OCI-LY3 (cell line): ENCODE data around the gene PAPOLB.

Experiments used
- H2AFZ ChIP-seq: fragments of 200-600, 300-600 bp; shearing (Covaris generic); 2 replicates; pipeline ENCODE4 v1.6.0; 2014; ENCODE audit warnings: antibody characterized with exemption, low read depth, low read length
- H3K27ac ChIP-seq: fragments of 200-600, 300-600 bp; sonication (generic); 2 replicates; pipeline ENCODE4 v1.5.1; 2014; ENCODE audit warnings: mild to moderate bottlenecking, low read length, moderate library complexity, mixed read lengths
- H3K27me3 ChIP-seq: fragments of 200-600, 300-600 bp; sonication (generic); 2 replicates; pipeline ENCODE4 v1.6.1; 2014; ENCODE audit warnings: low read depth, low read length, mixed read lengths
- H3K36me3 ChIP-seq: fragments of 200-600, 300-600 bp; sonication (generic); replicated peaks from 2 replicates; pipeline ENCODE3; 2014; ENCODE audit warnings: low read depth, low read length, mixed read lengths
- H3K4me1 ChIP-seq: fragments of 300-600, 200-600 bp; sonication (generic); 2 replicates; pipeline ENCODE4 v1.6.1; 2014; ENCODE audit warnings: low read length, mixed read lengths
- H3K4me2 ChIP-seq: fragments of 200-600, 300-600 bp; sonication (generic); 2 replicates; pipeline ENCODE4 v1.6.1; 2014; ENCODE audit warnings: low read length, mixed read lengths
- H3K4me3 ChIP-seq: fragments of 300-600, 200-600 bp; sonication (generic); 2 replicates; pipeline ENCODE4 v1.5.1; 2014; ENCODE audit warnings: antibody characterized with exemption, mild to moderate bottlenecking, low read length, moderate library complexity
- H3K79me2 ChIP-seq: fragments of 300-600, 200-600 bp; shearing (Covaris generic); 2 replicates; pipeline ENCODE4 v1.6.1; 2014; ENCODE audit warnings: mild to moderate bottlenecking, low read length, mixed read lengths
- H3K9ac ChIP-seq: fragments of 300-600, 200-600 bp; shearing (Covaris generic); 2 replicates; pipeline ENCODE4 v1.6.0; 2014; ENCODE audit warnings: mild to moderate bottlenecking, low read length, moderate library complexity
- H3K9me3 ChIP-seq: fragments of 200-600, 300-600 bp; shearing (Covaris generic); 2 replicates; pipeline ENCODE4 v1.6.1; 2014; ENCODE audit warnings: low read length, mixed read lengths; ENCODE audit not compliant: insufficient read depth
- H4K20me1 ChIP-seq: fragments of 200-600, 300-600 bp; sonication (generic); 2 replicates; pipeline ENCODE4 v1.6.1; 2016; ENCODE audit warnings: low read length, mixed read lengths; ENCODE audit not compliant: insufficient read depth
- CTCF ChIP-seq: fragments of 200-600, 300-600 bp; sonication (generic); IDR thresholded peaks from 2 replicates; pipeline ENCODE4 v1.5.1; 2014; ENCODE audit warnings: antibody characterized with exemption, low read length, low read depth
- EZH2phosphoT487 ChIP-seq: fragments of 200-600 bp; shearing (Covaris generic); IDR thresholded peaks from 2 replicates; pipeline ENCODE4 v1.6.1; 2018; ENCODE audit warnings: antibody characterized with exemption, mixed run types, low read depth

The PAPOLB gene

GRCh38 chr7:4833691-4834600 lies 27.9 kb downstream of the PAPOLB start:
- TF ChIP-seq EZH2phosphoT487 (no peak), CTCF (no peak)
- Histone ChIP-seq H2AFZ (no peak overlapping the region), H3K27me3 (no peaks in the 10 kb centered on the region), H3K4me3 (no peak overlapping the region), H3K79me2 (no peaks in the 10 kb centered on the region), H3K9ac (no peak overlapping the region), H3K9me3 (no peaks in the 10 kb centered on the region), H3K4me1 (no peaks in the 10 kb centered on the region), H4K20me1 (no peaks in the 10 kb centered on the region), H3K4me2 (no peak overlapping the region), H3K27ac (no peak overlapping the region), H3K36me3 (no peaks in the 10 kb centered on the region)

- no peaks in the 10 kb centered on the region for H3K9me3 ChIP-seq
- H3K27me3 ChIP-seq = no peaks in the 10 kb centered on the region
- H2AFZ ChIP-seq = no peak overlapping the region
- H3K36me3 ChIP-seq = no peaks in the 10 kb centered on the region
- no peak for TF ChIP-seq CTCF
- no peak for TF ChIP-seq EZH2phosphoT487
- H3K9ac ChIP-seq = no peak overlapping the region
- H3K27ac ChIP-seq = no peak overlapping the region
- H3K4me3 ChIP-seq = no peak overlapping the region
- H3K79me2 ChIP-seq = no peaks in the 10 kb centered on the region
- H3K4me2 ChIP-seq = no peak overlapping the region
- H3K4me1 ChIP-seq = no peaks in the 10 kb centered on the region
- no peaks in the 10 kb centered on the region for H4K20me1 ChIP-seq
These were observed 28.7 kb downstream of the PAPOLB start for GRCh38 chr7:4833176-4833575.

- Histone ChIP-seq H3K9me3 (no peaks in the 10 kb centered on the region), H3K79me2 (no peaks in the 10 kb centered on the region), H3K27me3 (no peaks in the 10 kb centered on the region), H3K4me1 (no peaks in the 10 kb centered on the region), H3K4me2 (no peak overlapping the region), H3K9ac (no peak overlapping the region), H3K4me3 (no peak overlapping the region), H4K20me1 (no peaks in the 10 kb centered on the region), H3K27ac (no peak overlapping the region), H2AFZ (no peak overlapping the region), H3K36me3 (no peaks in the 10 kb centered on the region)
- TF ChIP-seq CTCF (no peak), EZH2phosphoT487 (no peak)
These were observed 29.1 kb downstream of the PAPOLB start for GRCh38 chr7:4832711-4833110.

GRCh38 chr7:4831723-4832495 lies 29.9 kb downstream of the PAPOLB start:
- TF ChIP-seq CTCF (no peak), EZH2phosphoT487 (no peak)
- no peaks in the 10 kb centered on the region for H3K9me3 ChIP-seq
- no peak overlapping the region for H3K9ac ChIP-seq
- H4K20me1 ChIP-seq = no peaks in the 10 kb centered on the region
- no peaks in the 10 kb centered on the region for H3K27me3 ChIP-seq
- no peak overlapping the region for H2AFZ ChIP-seq
- no peaks in the 10 kb centered on the region for H3K79me2 ChIP-seq
- no peaks in the 10 kb centered on the region for H3K36me3 ChIP-seq
- no peak overlapping the region for H3K4me2 ChIP-seq
- H3K27ac ChIP-seq = no peak overlapping the region
- no peaks in the 10 kb centered on the region for H3K4me1 ChIP-seq
- H3K4me3 ChIP-seq = no peak overlapping the region
